Measurements from ENCODE around the gene F7.
"Not testable (repeated sequence)": the region's sequence is repeated elsewhere in the genome, so short reads cannot be mapped to it uniquely, and the experiment has no call there.

F7 gene

GRCh38 chr13:113105921-113106452 lies 396 bp downstream of the F7 start:
- DNase-seq, result no peak

- DNase-seq, result no peak
These were observed 1.2 kb downstream of the F7 start for GRCh38 chr13:113106711-113107351.

- not testable (repeated sequence) for DNase-seq
These were observed 2.9 kb downstream of the F7 start for GRCh38 chr13:113108521-113108920.

- no peak for DNase-seq
These were observed 3.8 kb downstream of the F7 start for GRCh38 chr13:113109151-113110047.

GRCh38 chr13:113110048-113110851 lies 4.7 kb downstream of the F7 start:
- DNase-seq, result no peak

GRCh38 chr13:113110852-113111315 lies 5.3 kb downstream of the F7 start:
- DNase-seq, result no peak

- DNase-seq, result not testable (repeated sequence)
These were observed 6.2 kb downstream of the F7 start for GRCh38 chr13:113111821-113112220.

GRCh38 chr13:113112475-113112874 lies 6.9 kb downstream of the F7 start:
- not testable (repeated sequence) for DNase-seq

- DNase-seq, result no peak
These were observed 7.6 kb downstream of the F7 start for GRCh38 chr13:113112893-113113845.

GRCh38 chr13:113113846-113114271 lies 8.3 kb downstream of the F7 start:
- no peak for DNase-seq

GRCh38 chr13:113114511-113115362 lies 9.1 kb downstream of the F7 start:
- DNase-seq, result no peak

GRCh38 chr13:113115363-113116205 lies 10.0 kb downstream of the F7 start:
- DNase-seq, result no peak

GRCh38 chr13:113116206-113116800 lies 10.7 kb downstream of the F7 start:
- no peak for DNase-seq

- DNase-seq, result no peak
These were observed 11.3 kb downstream of the F7 start for GRCh38 chr13:113116871-113117271.

- DNase-seq, result no peak
These were observed 11.8 kb downstream of the F7 start for GRCh38 chr13:113117335-113117872.

GRCh38 chr13:113117911-113118260 lies 12.3 kb downstream of the F7 start:
- DNase-seq, result no peak

GRCh38 chr13:113118261-113119021 lies 12.8 kb downstream of the F7 start:
- DNase-seq, result no peak

GRCh38 chr13:113119166-113119821 lies 13.7 kb downstream of the F7 start:
- no peak for DNase-seq
